VCaP (cell line): ENCODE measurements around the gene DNAJB6.

Experiments used
- H3K27ac ChIP-seq: fragments of 450-650 bp; 2 replicates; pipeline ENCODE4 v1.5.1; 2017
- CTCF ChIP-seq: fragments of 450-650 bp; conservative IDR thresholded peaks from 2 replicates; pipeline ENCODE4 v1.5.1; 2017; ENCODE audit warnings: mild to moderate bottlenecking, moderate library complexity

The DNAJB6 gene

DNA sequence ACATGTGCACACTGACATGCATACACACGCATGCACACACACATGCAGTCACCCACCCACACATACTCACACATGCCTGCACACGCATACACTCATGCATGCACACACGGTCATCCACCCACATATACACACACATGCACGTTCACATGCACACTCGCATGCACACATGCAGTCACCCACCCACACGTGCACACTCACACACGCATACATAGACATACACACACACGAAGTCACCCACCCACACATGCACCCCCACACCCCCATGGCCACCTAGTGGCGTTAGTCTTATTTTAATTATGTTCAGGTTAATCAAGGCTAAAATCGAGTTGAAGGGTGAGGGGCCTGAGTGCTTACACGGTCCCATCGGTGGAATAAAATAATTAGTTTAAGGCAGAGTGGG, 96.8 kb downstream of the DNAJB6 start:
- H3K27ac ChIP-seq: peak overlapping the region; percentile 79; the same call in 1 of the 2 replicates
- no peak for TF ChIP-seq CTCF

DNA sequence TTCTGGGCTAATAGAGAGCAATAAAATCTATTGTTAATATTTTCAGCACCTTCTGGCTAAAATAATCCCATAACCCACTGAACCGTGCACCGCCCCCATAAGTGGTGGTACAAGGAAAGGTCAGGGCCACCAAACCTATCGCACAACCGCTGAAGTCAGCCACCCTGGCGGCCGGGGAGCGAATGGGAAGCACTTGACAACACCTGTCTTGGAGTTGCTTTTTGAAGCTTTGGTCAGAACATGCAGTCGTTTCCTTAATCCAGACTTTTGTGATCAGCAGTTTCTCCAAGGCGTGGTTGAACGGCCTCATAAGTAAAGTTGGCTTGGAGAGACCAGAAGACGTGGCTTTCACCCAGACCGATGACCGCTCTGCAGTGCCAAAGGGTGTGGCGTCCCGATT, 97.4 kb downstream of the DNAJB6 start:
- no peak overlapping the region for H3K27ac ChIP-seq
- no peak for TF ChIP-seq CTCF

- TF ChIP-seq CTCF: no peak
- H3K27ac ChIP-seq: no peak overlapping the region
Measured at GRCh38 chr7:157434701-157435100, 97.9 kb downstream of the DNAJB6 start.

DNA sequence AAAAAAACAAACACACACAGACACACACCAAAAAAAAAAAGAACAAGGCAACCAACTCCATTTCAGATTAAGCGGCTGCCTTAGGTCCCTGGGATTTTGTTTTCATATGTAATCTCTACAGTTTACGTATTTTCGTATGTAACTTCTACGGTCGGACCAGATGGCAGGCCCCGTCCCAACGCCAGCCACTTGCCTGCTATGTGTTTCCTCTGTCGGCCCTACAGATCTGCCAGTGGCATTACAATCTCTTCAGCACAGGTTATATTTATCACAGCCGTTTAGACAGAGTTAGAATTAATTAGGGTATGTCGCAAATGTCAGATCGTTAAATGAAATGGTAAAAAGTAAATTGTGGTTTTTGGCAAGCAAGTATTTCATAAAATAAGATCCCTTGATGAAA, 99.3 kb downstream of the DNAJB6 start:
- TF ChIP-seq CTCF: no peak
- no peak overlapping the region for H3K27ac ChIP-seq

- no peak overlapping the region for H3K27ac ChIP-seq
- TF ChIP-seq CTCF: no peak
Measured at GRCh38 chr7:157436763-157437480, 100.1 kb downstream of the DNAJB6 start.

GRCh38 chr7:157437519-157438061, 100.8 kb downstream of the DNAJB6 start:
- no peak overlapping the region for H3K27ac ChIP-seq
- no peak for TF ChIP-seq CTCF

DNA sequence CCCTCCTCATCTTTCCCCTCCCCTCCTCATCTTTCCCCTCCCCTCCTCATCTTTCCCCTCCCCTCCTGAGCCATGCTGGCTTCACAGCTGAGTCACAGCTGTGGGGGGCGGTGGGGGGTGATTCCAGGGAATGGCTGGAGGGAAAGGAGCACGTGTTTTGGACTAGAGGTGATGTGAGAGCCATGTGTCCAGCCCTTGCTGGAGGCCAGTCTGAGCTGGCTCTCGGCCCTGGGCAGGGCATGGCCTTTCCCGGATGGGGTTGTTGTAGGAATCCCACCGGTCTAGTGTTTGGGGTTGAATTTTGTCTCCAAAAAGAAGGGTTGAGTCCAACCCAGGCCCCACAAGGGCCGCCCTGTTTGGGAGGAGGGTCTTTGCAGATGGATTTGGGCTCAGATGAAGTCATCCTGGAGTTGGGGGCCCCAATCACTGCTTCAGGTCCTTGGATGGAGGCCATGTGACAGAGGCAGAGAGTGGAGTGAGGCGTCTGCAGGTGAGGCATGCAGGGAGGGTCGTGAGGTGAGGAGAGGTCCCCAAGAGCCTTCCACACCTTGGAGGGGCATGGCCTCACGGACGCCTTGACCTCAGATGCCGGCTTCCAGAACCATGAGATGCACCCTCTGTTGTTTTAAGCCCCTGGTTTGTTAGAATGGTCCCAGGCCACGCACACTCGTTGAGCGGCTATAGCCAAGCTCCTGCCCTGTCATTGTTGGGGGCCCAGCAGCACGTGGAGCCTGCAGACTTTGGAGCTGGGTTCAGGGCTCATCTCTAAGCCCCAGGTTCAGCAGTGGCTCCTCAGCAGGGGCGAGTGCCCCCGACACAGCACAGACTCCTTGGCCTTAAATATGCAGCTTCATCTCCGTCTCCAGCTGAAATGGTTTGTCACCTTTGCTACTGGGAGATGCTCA, 101.6 kb downstream of the DNAJB6 start:
- TF ChIP-seq CTCF: no peak
- no peak overlapping the region for H3K27ac ChIP-seq
